GM12878 (cell line): ENCODE measurements around the gene UBXN10. TPM values are rescaled to one million over a fixed set of nuclear protein-coding genes. Genes with fewer than 3 reads are reported as not detected.

Experiments used
- ATAC-seq: fragments of 200-7000 bp; cut with Tn5 transposase; 3 replicates; pipeline ENCODE4 v1.9.1; 2020; ENCODE audit warnings: mild to moderate bottlenecking, moderate library complexity
- BruUV-seq: library from RNA; stranded (reverse); fragments of 400-500 nt; replicated peaks from 2 replicates; lab custom pipeline; 2021; lab: Mats Ljungman, UMichigan
- CTCF ChIA-PET: fragments of 300-600 bp; sonication (Branson Sonifier 250); formaldehyde crosslinking; extraction: SDS; loops from one replicate; lab custom pipeline; 2021; ENCODE audit warnings: inconsistent platforms; lab: Yijun Ruan, JAX
- POLR2A ChIA-PET: fragments of 350-600 bp; formaldehyde crosslinking; extraction: SDS; loops from one replicate; lab custom pipeline; 2021; ENCODE audit warnings: inconsistent platforms; lab: Charles Lee
- RAD21 ChIA-PET: fragments of 300-600 bp; sonication (Branson Sonifier 250); formaldehyde crosslinking; loops from one replicate; lab custom pipeline; 2023; ENCODE audit warnings: antibody characterized with exemption; ENCODE audit not compliant: unreplicated experiment; lab: Charles Lee
- SMC1A ChIA-PET: fragments of 300-600 bp; sonication (Branson Sonifier 250); formaldehyde crosslinking; loops from one replicate; lab custom pipeline; 2023; ENCODE audit not compliant: unreplicated experiment, uncharacterized antibody; lab: Charles Lee
- DNase-seq: peaks from one replicate; pipeline ENCODE4 v3.0.0-alpha.2; 2011; ENCODE audit warnings: low read depth, low spot score
- FAIRE-seq: peaks from 3 replicates; lab custom pipeline; 2011; peaks lifted over from hg19 to GRCh38; lab: Jason Lieb, UNC
- H2AFZ ChIP-seq: 2 replicates; pipeline ENCODE4 v1.6.0; 2011; ENCODE audit warnings: low read depth, low read length, control low read depth; ENCODE audit not compliant: control insufficient read depth
- H3K27ac ChIP-seq: 2 replicates; pipeline ENCODE4 v1.5.1; 2011; ENCODE audit warnings: control low read depth; ENCODE audit not compliant: control insufficient read depth, insufficient read depth
- H3K27me3 ChIP-seq, 2 experiments: replicated peaks in 1 of 2; 2 replicates each; pipeline versions ENCODE4 v1.6.0 to v1.6.1; 2011; ENCODE audit warnings: low read length in 1 of 2; ENCODE audit not compliant: control insufficient read depth in 2 of 2, insufficient read depth in 2 of 2
- H3K36me3 ChIP-seq, 2 experiments: 2 replicates each; pipeline ENCODE4 v1.5.1; 2011; ENCODE audit warnings: low read length in 1 of 2; ENCODE audit not compliant: control insufficient read depth in 2 of 2, insufficient read depth in 2 of 2
- H3K4me1 ChIP-seq: 2 replicates; pipeline ENCODE4 v1.6.1; 2011; ENCODE audit warnings: mild to moderate bottlenecking, low read length, moderate library complexity, mixed read lengths; ENCODE audit not compliant: control insufficient read depth, insufficient read depth
- H3K4me2 ChIP-seq: 2 replicates; pipeline ENCODE4 v1.6.0; 2011; ENCODE audit warnings: control low read depth; ENCODE audit not compliant: control insufficient read depth, insufficient read depth
- H3K4me3 ChIP-seq: fragments of 200-600 bp; sonication (generic); 2 replicates; pipeline ENCODE4 v1.5.1; 2016
- H3K79me2 ChIP-seq: 2 replicates; pipeline ENCODE4 v1.6.0; 2011; ENCODE audit warnings: low read length; ENCODE audit not compliant: control insufficient read depth, insufficient read depth
- H3K9ac ChIP-seq: 2 replicates; pipeline ENCODE4 v1.8.0; 2011; ENCODE audit warnings: low read length, control low read depth, mixed read lengths; ENCODE audit not compliant: control insufficient read depth, insufficient read depth
- H3K9me3 ChIP-seq: replicated peaks from 3 replicates; pipeline ENCODE4 v1.5.1; 2011; ENCODE audit warnings: mild to moderate bottlenecking, low read length; ENCODE audit not compliant: control insufficient read depth, insufficient read depth
- H4K20me1 ChIP-seq: 2 replicates; pipeline ENCODE4 v1.6.0; 2011; ENCODE audit not compliant: control insufficient read depth, insufficient read depth
- ETV6 ChIP-seq, 2 experiments: fragments of 450-650 bp in 1 of 2; IDR thresholded peaks in 1 of 2; conservative IDR thresholded peaks in 1 of 2; 2 replicates each; pipeline ENCODE4 v1.6.1; 2014; ENCODE audit warnings: antibody characterized with exemption in 1 of 2, borderline replicate concordance in 1 of 2, low read depth in 1 of 2, mild to moderate bottlenecking in 1 of 2, moderate library complexity in 1 of 2
- MXI1 ChIP-seq: fragments of 150-350 bp; IDR thresholded peaks from 2 replicates; pipeline ENCODE4 v1.6.1; 2011; ENCODE audit warnings: low read depth, mild to moderate bottlenecking, inconsistent platforms, low read length, improper control_type of control experiment
- SREBF1 ChIP-seq: IDR thresholded peaks from 2 replicates; pipeline ENCODE4 v1.6.1; 2012; ENCODE audit warnings: mild to moderate bottlenecking, low read length
- ZNF687 ChIP-seq: fragments of 450-650 bp; IDR thresholded peaks from 2 replicates; pipeline ENCODE4 v1.6.1; 2017; ENCODE audit warnings: mild to moderate bottlenecking, moderate library complexity
- WGBS: methylation state at CpG from one replicate; pipeline ENCODE4 v1.1.6; 2016; ENCODE audit warnings: low lambda C conversion rate; ENCODE audit not compliant: insufficient replicate concordance, insufficient coverage; ENCODE audit errors: missing lambda C conversion rate; 5-methylcytosine and 5-hydroxymethylcytosine counted together
- in situ Hi-C: fragments of 300-500 bp; cut with MboI; formaldehyde crosslinking; loops from 9 replicates; pipeline ENCODE4 v1.14.3; 2018; ENCODE audit warnings: mixed read lengths
- intact Hi-C: fragments of 100-400 bp; cut with micrococcal nuclease; formaldehyde crosslinking; loops from one replicate; pipeline ENCODE4 v1.14.2; 2022; ENCODE audit not compliant: unreplicated experiment
- polyA plus RNA-seq, 11 experiments: library from polyadenylated mRNA; depleted of rRNA in 4 of 11; unstranded in 6 of 11; stranded (reverse) in 5 of 11; fragments of >200 nt; fragmentation: Nextera tagmentation in 4 of 11; fragmentation: Illumina TruSeq in 1 of 11; extraction: Ambion mirVana in 4 of 11; extraction: Trizol in 1 of 11; gene quantifications; 1 replicate in 1 of 11; 2 replicates in 10 of 11; pipeline versions ENCODE4 v1.2.1 to v1.2.3, GENCODE V29; 2011 to 2016; ENCODE audit warnings: inconsistent platforms in 2 of 11, missing spikeins in 2 of 11, low read depth in 1 of 11
- total RNA-seq, 4 experiments: library from RNA; depleted of rRNA in 3 of 4; stranded (reverse); fragments of >200 nt in 3 of 4; fragmentation: Illumina TruSeq in 1 of 4; extraction: Trizol in 1 of 4; gene quantifications; 2 replicates each; pipeline versions ENCODE4 v1.2.1 to v1.2.3, GENCODE V29; 2013 to 2021
- TF ChIP-seq, protein P1 (sequence below): fragments of 450-650 bp; IDR thresholded peaks from 2 replicates; pipeline ENCODE4 v1.6.1; 2017; ENCODE audit warnings: mild to moderate bottlenecking, low read depth, inconsistent platforms; ENCODE audit not compliant: poor library complexity, severe bottlenecking
- TF ChIP-seq, protein P2 (sequence below): IDR thresholded peaks from 2 replicates; pipeline ENCODE4 v1.6.1; 2012; ENCODE audit warnings: improper control_type of control experiment, low read depth, low read length; ENCODE audit not compliant: insufficient replicate concordance

UBXN10 gene
- total and polyA plus RNA-seq, 10 of the 15 experiments (the other 5 are each of a cell fraction or from before 2014, with no cell fraction given) = 0.03 to 0.15 (median 0.06) TPM; not detected in 7

DNA sequence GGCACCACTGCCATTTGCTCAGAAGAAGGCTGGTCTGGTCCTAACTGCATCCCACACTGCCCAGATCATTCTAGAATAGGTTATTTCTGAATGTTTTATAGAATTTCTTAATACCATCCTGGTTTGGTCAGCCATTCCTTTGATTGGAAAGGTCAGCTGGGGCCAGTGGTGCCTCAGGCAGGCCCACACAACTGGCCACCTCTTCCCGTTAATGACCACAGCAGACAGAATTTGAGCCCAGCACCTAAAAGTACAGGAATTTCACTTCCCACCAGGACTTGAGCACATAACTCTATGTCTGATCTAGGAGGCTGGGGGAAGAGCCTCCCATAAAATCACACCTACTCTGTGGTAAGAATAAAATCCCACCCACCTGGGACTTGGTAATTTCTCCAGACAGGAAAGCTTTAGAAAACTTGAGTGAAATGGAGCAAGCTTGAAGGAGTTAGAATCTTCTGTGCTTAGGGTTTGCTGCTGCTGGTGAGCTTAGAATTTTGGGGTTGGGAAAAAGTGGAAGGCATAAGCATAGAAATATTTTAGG lies 7.0 kb downstream of the UBXN10 start:
- no peaks in the 10 kb centered on the region for H3K79me2 ChIP-seq
- ChIA-PET POLR2A (interaction anchor here (0.6 kb wide), 1 partner anchor 583 kb away, joined by 5 read pairs; no protein-coding TSS in a partner anchor), RAD21 (no interaction called here), SMC1A (interaction anchor here (1.1 to 2.3 kb wide), 5 partner anchors 14 to 291 kb away, joined by 3 to 8 read pairs (median 6); no protein-coding TSS in a partner anchor), CTCF (interaction anchor here (0.9 to 5.3 kb wide), 10 partner anchors 11 to 274 kb away, joined by 3 to 52 read pairs (median 6); no protein-coding TSS in a partner anchor)
- no peaks in the 10 kb centered on the region for H4K20me1 ChIP-seq
- ATAC-seq (no peak), DNase-seq (no peak), FAIRE-seq (no peak)
- no peak overlapping the region for H3K4me2 ChIP-seq
- H3K27me3 ChIP-seq = peaks cover 3 to 11% of the 10 kb centered on the region in 2 experiments
- no peaks in the 10 kb centered on the region for H3K4me1 ChIP-seq
- no TSS peak for BruUV-seq
- H3K36me3 ChIP-seq = no peaks in the 10 kb centered on the region
- H3K9me3 ChIP-seq = no peaks in the 10 kb centered on the region
- H3K4me3 ChIP-seq = no peak overlapping the region
- no peak overlapping the region for H3K27ac ChIP-seq
- in situ Hi-C loops = loop anchor here (5.0 kb wide), 1 partner anchor 276 kb away; no protein-coding TSS in a partner anchor
- WGBS = 44% methylated on average over 1 of the region's 1 CpG
- no peak overlapping the region for H3K9ac ChIP-seq
- TF ChIP-seq ZNF687 (no peak), SREBF1 (no peak), ETV6 (conservative IDR thresholded peaks at IDR 0.05 in 1 of 2, IDR thresholded peaks at IDR 0.05 in 1 of 2; ENCODE audit: borderline replicate concordance in 1 of 2, low read depth in 1 of 2) (no peak), MXI1 (no peak)
- TF ChIP-seq, protein P1, sequence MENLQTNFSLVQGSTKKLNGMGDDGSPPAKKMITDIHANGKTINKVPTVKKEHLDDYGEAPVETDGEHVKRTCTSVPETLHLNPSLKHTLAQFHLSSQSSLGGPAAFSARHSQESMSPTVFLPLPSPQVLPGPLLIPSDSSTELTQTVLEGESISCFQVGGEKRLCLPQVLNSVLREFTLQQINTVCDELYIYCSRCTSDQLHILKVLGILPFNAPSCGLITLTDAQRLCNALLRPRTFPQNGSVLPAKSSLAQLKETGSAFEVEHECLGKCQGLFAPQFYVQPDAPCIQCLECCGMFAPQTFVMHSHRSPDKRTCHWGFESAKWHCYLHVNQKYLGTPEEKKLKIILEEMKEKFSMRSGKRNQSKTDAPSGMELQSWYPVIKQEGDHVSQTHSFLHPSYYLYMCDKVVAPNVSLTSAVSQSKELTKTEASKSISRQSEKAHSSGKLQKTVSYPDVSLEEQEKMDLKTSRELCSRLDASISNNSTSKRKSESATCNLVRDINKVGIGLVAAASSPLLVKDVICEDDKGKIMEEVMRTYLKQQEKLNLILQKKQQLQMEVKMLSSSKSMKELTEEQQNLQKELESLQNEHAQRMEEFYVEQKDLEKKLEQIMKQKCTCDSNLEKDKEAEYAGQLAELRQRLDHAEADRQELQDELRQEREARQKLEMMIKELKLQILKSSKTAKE = no peak
- TF ChIP-seq, protein P2, sequence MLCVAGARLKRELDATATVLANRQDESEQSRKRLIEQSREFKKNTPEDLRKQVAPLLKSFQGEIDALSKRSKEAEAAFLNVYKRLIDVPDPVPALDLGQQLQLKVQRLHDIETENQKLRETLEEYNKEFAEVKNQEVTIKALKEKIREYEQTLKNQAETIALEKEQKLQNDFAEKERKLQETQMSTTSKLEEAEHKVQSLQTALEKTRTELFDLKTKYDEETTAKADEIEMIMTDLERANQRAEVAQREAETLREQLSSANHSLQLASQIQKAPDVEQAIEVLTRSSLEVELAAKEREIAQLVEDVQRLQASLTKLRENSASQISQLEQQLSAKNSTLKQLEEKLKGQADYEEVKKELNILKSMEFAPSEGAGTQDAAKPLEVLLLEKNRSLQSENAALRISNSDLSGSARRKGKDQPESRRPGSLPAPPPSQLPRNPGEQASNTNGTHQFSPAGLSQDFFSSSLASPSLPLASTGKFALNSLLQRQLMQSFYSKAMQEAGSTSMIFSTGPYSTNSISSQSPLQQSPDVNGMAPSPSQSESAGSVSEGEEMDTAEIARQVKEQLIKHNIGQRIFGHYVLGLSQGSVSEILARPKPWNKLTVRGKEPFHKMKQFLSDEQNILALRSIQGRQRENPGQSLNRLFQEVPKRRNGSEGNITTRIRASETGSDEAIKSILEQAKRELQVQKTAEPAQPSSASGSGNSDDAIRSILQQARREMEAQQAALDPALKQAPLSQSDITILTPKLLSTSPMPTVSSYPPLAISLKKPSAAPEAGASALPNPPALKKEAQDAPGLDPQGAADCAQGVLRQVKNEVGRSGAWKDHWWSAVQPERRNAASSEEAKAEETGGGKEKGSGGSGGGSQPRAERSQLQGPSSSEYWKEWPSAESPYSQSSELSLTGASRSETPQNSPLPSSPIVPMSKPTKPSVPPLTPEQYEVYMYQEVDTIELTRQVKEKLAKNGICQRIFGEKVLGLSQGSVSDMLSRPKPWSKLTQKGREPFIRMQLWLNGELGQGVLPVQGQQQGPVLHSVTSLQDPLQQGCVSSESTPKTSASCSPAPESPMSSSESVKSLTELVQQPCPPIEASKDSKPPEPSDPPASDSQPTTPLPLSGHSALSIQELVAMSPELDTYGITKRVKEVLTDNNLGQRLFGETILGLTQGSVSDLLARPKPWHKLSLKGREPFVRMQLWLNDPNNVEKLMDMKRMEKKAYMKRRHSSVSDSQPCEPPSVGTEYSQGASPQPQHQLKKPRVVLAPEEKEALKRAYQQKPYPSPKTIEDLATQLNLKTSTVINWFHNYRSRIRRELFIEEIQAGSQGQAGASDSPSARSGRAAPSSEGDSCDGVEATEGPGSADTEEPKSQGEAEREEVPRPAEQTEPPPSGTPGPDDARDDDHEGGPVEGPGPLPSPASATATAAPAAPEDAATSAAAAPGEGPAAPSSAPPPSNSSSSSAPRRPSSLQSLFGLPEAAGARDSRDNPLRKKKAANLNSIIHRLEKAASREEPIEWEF = no peak
- H2AFZ ChIP-seq = no peak overlapping the region
- intact Hi-C loops = loop anchor here (10.0 kb wide), 1 partner anchor 218 kb away; the partner anchor contains the start of gene PLA2G2A
